ENCODE data around the gene GRB14.
A peak's percentile ranks its signal among the peaks of the same experiment; 100 is the strongest.

The GRB14 gene

DNA sequence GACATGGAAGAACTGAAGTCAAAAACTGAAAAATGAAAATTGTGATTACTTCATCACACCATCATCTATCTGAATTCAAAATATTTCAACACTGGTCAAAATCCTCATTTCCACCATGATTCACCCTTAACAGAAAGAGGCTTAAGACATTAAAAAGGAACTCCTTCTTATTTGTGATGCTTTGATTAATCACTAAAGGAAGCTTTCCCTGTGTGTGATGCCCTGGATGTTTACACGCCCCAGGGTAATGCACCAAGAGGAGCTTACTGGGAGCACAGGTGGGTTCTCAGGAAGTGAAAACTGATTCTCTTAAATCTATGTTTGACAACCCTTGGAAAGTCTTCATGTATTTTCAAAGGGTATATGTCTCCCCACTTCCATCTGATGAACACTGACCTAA is 11.5 kb downstream of the GRB14 start:
- no peak for DNase-seq

GRCh38 chr2:164606557-164606956 is 14.7 kb downstream of the GRB14 start:
- DNase-seq: no peak

DNA sequence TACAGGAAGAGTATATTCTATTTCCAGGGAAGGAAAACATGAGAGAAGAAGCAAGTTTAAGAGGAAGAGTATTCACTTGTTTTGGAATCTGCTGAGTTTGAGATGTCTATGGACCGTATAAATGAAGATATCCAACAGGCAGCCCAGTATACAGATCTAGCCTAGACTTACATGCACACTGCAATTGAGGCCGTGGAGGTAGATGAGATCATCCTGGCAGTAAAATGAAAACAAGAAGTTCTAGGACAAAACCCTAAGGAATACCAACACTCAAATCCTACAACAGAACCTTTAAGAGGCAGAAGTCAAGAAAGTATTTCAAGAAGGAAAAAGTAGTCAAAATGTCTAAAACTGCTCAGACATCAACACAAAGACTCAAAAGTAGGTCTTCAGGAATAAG is 16.0 kb downstream of the GRB14 start:
- no peak for DNase-seq

GRCh38 chr2:164600763-164601162 is 20.5 kb downstream of the GRB14 start:
- no peak for DNase-seq

DNA sequence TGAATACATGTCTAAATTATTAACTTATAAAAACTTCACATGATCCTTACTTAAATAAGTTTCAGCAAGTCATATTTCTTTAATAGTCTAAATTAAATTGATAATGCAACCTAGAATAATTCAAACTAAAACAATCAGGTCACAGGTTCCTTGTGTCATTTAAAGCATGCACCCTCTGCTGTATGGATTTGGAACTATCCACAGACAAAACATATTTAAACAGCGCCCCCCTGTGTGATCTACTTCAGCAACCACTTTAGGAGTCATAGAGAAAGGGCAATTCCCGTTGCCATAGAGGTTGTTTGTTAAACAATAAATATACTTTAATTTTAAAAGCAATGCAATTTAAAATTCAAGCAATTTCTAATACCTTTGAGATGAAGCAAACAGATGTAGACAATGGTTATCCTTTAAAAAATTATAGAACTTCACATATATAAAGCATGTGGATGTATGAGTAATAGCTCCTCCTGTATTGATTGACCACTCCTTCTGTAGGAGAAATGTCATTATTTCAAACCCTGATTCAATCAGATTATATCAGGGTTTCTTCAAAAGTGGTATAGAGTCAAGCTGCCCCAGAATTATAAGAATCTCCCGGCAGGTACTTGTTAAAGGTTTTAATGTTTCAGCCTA is 21.2 kb downstream of the GRB14 start:
- DNase-seq: peak; percentile 85

DNA sequence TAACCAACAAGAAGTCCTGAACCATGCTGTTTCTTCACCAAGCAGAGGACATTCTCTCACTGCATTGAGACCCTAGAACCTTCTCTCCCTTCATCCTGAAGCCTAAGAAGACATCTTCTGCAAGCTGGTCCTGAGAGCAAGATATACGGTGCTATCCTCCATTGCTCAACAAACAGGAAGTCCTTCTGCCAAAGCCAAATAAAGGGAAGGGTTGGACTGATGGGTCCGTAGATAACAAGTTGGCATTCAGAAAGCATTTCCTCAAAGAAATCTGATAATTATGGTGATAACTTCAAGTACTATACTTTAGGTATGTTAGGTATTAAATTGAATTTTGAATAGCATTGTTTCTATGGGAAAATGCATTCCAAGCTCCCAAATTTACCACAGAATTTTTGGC is 23.3 kb downstream of the GRB14 start:
- DNase-seq: no peak

- no peak for DNase-seq
These were observed 26.3 kb downstream of the GRB14 start for GRCh38 chr2:164595031-164595430.

DNA sequence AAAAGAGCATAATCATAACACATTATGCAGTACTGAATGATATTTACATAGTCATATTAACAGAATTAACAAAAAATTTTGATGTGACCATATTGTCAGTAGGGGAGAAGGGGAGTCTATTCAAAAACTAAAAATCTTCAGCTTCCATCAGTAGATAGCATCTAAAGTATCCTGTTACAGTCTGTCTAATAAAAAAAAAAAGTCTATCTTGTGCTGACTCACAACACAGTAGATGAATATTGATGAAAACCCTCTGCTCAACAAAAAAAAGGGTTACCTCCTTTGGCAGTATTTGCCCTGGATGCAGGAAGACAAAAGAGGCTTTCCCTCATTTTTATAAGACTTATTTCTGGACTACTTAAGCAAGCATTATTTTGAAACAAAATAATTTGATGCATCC is 27.3 kb downstream of the GRB14 start:
- no peak for DNase-seq

- no peak for DNase-seq
These were observed 27.7 kb downstream of the GRB14 start for GRCh38 chr2:164593541-164593940.

- DNase-seq: no peak
These were observed 31.8 kb downstream of the GRB14 start for GRCh38 chr2:164589522-164589921.

- no peak for DNase-seq
These were observed 40.2 kb downstream of the GRB14 start for GRCh38 chr2:164581050-164581449.

DNA sequence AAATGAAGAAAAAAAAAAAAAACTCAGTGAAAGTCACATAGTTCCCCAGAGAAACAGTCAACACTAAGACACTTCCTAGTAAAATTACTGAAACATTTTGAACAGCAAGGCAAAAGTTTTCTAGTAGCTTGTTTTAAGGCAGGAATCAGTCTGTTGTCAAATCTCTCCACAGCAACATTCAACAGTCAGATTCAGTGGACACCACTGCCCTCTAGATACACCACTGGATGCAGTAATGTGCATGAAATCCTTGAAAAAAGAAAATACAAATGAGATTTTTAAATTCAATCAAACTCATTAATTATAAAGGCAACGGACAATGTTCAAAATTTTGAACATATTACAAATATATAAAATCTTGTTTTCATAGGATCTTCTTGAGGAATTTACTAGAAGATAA is 46.4 kb downstream of the GRB14 start:
- no peak for DNase-seq

DNA sequence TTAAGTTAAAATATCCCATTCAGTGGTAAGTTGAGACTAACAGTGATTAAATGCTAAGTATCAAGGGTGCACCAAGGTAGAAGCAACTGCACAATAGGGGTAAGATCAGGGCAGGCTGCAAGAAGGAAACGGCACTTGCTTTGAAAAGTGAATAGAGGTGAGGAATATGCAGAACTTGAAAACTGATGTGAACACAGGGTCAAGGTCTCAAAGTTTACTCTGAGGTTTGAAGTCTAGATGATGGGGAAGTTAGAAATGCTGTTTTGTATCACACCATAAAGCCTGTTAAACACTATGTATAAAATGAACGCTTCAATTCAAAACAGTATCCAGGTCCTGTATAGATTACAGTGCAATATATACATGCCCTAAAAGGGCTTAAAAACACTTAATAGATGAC is 50.8 kb downstream of the GRB14 start:
- no peak for DNase-seq

- no peak for DNase-seq
These were observed 51.9 kb downstream of the GRB14 start for GRCh38 chr2:164569378-164569777.

GRCh38 chr2:164568317-164568716 is 53.0 kb downstream of the GRB14 start:
- DNase-seq: no peak

GRCh38 chr2:164567335-164567989 is 53.8 kb downstream of the GRB14 start:
- DNase-seq: no peak

- no peak for DNase-seq
These were observed 55.9 kb downstream of the GRB14 start for GRCh38 chr2:164565359-164565758.

- DNase-seq: no peak
These were observed 58.6 kb downstream of the GRB14 start for GRCh38 chr2:164562666-164563065.

- no peak for DNase-seq
These were observed 59.3 kb downstream of the GRB14 start for GRCh38 chr2:164561991-164562390.

GRCh38 chr2:164561416-164561815 is 59.9 kb downstream of the GRB14 start:
- DNase-seq: no peak

DNA sequence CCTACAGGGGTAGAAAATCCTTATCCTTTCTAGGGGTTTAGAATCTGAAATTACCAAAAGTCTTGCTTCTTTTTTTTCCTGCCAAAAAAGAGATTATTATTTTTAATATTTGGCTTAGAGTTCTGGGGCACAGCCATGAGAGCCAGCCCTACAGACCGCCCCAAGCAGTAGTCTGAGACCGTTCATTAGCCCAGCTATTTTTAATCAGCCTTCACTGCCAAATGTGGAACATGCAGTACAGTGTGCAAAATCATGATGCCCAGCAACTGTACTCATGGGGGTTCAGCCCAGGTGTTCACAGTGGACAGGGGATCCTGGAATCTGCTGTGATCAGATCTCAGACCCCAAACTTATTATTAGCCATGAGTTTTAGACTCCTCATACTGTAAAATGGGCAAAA is 60.4 kb downstream of the GRB14 start:
- DNase-seq: no peak

GRCh38 chr2:164560181-164560792 is 61.0 kb downstream of the GRB14 start:
- DNase-seq: peak; percentile 31

DNA sequence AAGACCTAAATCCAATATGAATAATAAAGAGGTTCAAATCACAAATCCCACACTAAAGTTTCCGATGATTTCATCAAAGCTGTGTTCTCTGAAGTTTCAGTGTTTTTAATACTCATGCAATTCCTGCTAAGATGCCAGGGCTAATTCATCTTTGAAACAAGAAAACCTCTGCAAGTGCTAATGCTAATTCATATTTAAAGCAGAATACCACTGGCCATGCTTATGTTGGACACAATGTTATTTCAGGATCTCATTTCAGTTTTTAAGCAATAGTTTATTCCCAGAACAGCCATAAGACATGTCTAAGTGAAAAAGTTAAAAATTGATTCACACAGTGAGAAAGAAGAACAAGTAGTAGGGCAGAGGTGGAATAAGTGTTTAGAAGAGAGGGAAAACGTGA is 62.8 kb downstream of the GRB14 start:
- no peak for DNase-seq

DNA sequence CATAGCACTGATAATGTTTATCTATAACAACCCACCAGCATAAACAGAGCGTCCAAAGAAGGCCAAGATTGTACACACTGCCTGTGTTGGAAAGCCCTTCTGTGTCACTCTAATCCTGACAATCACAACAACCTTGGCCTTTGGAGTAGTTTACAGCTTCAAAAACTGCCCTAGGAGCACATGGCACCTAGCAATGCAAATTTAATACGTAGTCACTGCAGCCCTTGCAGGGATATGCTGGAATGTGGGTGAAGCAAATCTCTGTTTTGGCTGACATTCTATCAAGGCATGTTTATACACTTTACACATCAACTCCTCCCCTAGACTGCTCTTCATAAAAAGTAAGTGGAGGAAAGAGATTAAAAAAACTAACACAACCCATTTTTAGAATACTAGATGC is 66.8 kb downstream of the GRB14 start:
- DNase-seq: no peak

DNA sequence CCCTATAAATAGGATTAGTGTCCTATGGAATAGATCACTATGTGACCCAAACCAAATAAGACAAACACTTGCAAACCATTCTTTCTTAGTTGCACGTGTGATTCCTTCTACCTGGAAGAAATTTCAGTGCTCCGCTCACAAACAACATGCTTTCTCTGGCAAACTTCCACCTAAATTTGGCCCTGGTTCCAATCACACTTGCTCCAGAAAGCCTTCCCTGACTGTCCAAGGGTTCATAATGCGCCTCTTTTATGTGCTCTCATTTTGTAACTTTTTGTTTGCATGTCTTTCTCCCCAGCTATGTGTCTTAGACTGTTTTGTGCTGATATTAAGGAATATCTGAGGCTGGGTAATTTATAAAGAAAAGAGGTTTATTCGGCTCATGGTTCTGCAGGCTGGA is 69.8 kb downstream of the GRB14 start:
- DNase-seq: no peak
